Endothelial cell of umbilical vein (primary cell): Measurements from ENCODE around the gene NFKB1. TPM values are rescaled to one million over a fixed set of nuclear protein-coding genes. Genes with fewer than 3 reads are reported as not detected.

Source experiments
- BruUV-seq: library from RNA; stranded (reverse); fragments of 400-500 nt; replicated peaks from 2 replicates; lab custom pipeline; 2021; lab: Mats Ljungman, UMichigan
- CTCF ChIA-PET: fragments of 300-600, 350-600 bp; sonication (Branson Sonifier 250); formaldehyde crosslinking; loops from one replicate; lab custom pipeline; 2021; ENCODE audit warnings: antibody characterized with exemption, inconsistent platforms; lab: Charles Lee
- POLR2A ChIA-PET: fragments of 300-600, 350-600 bp; sonication (Branson Sonifier 250); formaldehyde crosslinking; loops from one replicate; lab custom pipeline; 2021; ENCODE audit warnings: antibody characterized with exemption, inconsistent platforms; lab: Charles Lee
- DNase-seq: peaks from one replicate; pipeline ENCODE4 v3.0.0-alpha.2; 2011; ENCODE audit warnings: low read depth, low spot score
- FAIRE-seq: peaks from 2 replicates; lab custom pipeline; 2011; peaks lifted over from hg19 to GRCh38; lab: Jason Lieb, UNC
- H2AFZ ChIP-seq: 2 replicates; pipeline ENCODE4 v1.6.0; 2012; ENCODE audit warnings: low read depth, low read length, control low read depth, inconsistent platforms
- H3K27ac ChIP-seq: 2 replicates; pipeline ENCODE4 v1.5.1; 2011; ENCODE audit warnings: low read depth, mild to moderate bottlenecking, control low read depth, low read length, moderate library complexity; ENCODE audit not compliant: insufficient read depth
- H3K27me3 ChIP-seq, 2 experiments: 2 replicates each; pipeline versions ENCODE4 v1.6.0 to v1.6.1; 2011; ENCODE audit warnings: low read length in 2 of 2, mixed read lengths in 1 of 2; ENCODE audit not compliant: control insufficient read depth in 2 of 2, insufficient read depth in 2 of 2
- H3K36me3 ChIP-seq, 2 experiments: 2 replicates in 1 of 2; 3 replicates in 1 of 2; pipeline ENCODE4 v1.5.1; 2011; ENCODE audit warnings: low read length in 2 of 2, mild to moderate bottlenecking in 1 of 2, moderate library complexity in 1 of 2; ENCODE audit not compliant: control insufficient read depth in 2 of 2, insufficient read depth in 2 of 2; ENCODE audit errors: extremely low read depth in 1 of 2
- H3K4me1 ChIP-seq: 3 replicates; pipeline ENCODE4 v1.5.1; 2011; ENCODE audit warnings: mild to moderate bottlenecking, low read length; ENCODE audit not compliant: control insufficient read depth, insufficient read depth; ENCODE audit errors: extremely low read depth
- H3K4me2 ChIP-seq: 2 replicates; pipeline ENCODE4 v1.6.1; 2011; ENCODE audit warnings: low read length, control low read depth, mixed read lengths; ENCODE audit not compliant: insufficient read depth
- H3K4me3 ChIP-seq, 3 experiments: fragments of 200-600 bp in 1 of 3; sonication (generic), shearing (Covaris generic) in 1 of 3; replicated peaks in 1 of 3; 2 replicates each; pipeline ENCODE4 v1.5.1; 2011 to 2016; ENCODE audit warnings: control low read depth in 3 of 3, low read length in 3 of 3, mild to moderate bottlenecking in 2 of 3, inconsistent platforms in 1 of 3, low read depth in 1 of 3, moderate library complexity in 1 of 3; ENCODE audit not compliant: insufficient read depth in 1 of 3
- H3K79me2 ChIP-seq: 2 replicates; pipeline ENCODE4 v1.6.0; 2012; ENCODE audit warnings: low read length, inconsistent platforms; ENCODE audit not compliant: control insufficient read depth, insufficient read depth
- H3K9ac ChIP-seq: replicated peaks from 2 replicates; pipeline ENCODE3; 2011; ENCODE audit warnings: low read length, control low read depth; ENCODE audit not compliant: insufficient read depth; ENCODE audit errors: extremely low read depth
- H3K9me1 ChIP-seq: replicated peaks from 3 replicates; pipeline ENCODE4 v1.6.0; 2011; ENCODE audit warnings: mild to moderate bottlenecking, low read length; ENCODE audit not compliant: control insufficient read depth, insufficient read depth; ENCODE audit errors: extremely low read depth
- H3K9me3 ChIP-seq: replicated peaks from 2 replicates; pipeline ENCODE4 v1.5.1; 2012; ENCODE audit warnings: low read length, inconsistent platforms; ENCODE audit not compliant: control insufficient read depth, insufficient read depth
- H4K20me1 ChIP-seq: replicated peaks from 2 replicates; pipeline ENCODE3; 2011; ENCODE audit warnings: mild to moderate bottlenecking, low read length; ENCODE audit not compliant: control insufficient read depth, insufficient read depth; ENCODE audit errors: extremely low read depth
- CTCF ChIP-seq, 2 donors: IDR thresholded peaks; 1 replicate in 1 of 2; 2 replicates in 1 of 2; pipeline ENCODE4 v1.5.1; 2011; ENCODE audit warnings: low read length in 2 of 2, mild to moderate bottlenecking in 2 of 2, moderate library complexity in 2 of 2, control low read depth in 1 of 2, inconsistent platforms in 1 of 2, low read depth in 1 of 2; ENCODE audit not compliant: insufficient read depth in 1 of 2; ENCODE audit errors: extremely low read depth in 1 of 2
- EZH2 ChIP-seq: IDR thresholded peaks from 2 replicates; pipeline ENCODE4 v1.6.1; 2012; ENCODE audit warnings: borderline replicate concordance, low read depth, mild to moderate bottlenecking, moderate library complexity, low read length, inconsistent platforms; ENCODE audit not compliant: severe bottlenecking
- FOS ChIP-seq: IDR thresholded peaks from 2 replicates; pipeline ENCODE4 v1.6.1; 2011; ENCODE audit warnings: mild to moderate bottlenecking, low read length, moderate library complexity, borderline replicate concordance; ENCODE audit not compliant: insufficient read depth
- GATA2 ChIP-seq: IDR thresholded peaks from 2 replicates; pipeline ENCODE4 v1.7.0; 2011; ENCODE audit warnings: low read depth, mild to moderate bottlenecking, moderate library complexity, mixed read lengths, low read length; ENCODE audit not compliant: insufficient read length, insufficient read depth
- JUN ChIP-seq: IDR thresholded peaks from 2 replicates; pipeline ENCODE4 v1.6.1; 2011; ENCODE audit warnings: borderline replicate concordance, low read depth; ENCODE audit not compliant: insufficient read length, insufficient read depth
- MYC ChIP-seq: IDR thresholded peaks from one replicate; pipeline ENCODE4 v1.6.1; 2011; ENCODE audit warnings: mild to moderate bottlenecking, low read depth, low read length
- POLR2A ChIP-seq: IDR thresholded peaks from 2 replicates; pipeline ENCODE4 v1.6.1; 2012; ENCODE audit warnings: low read depth, mild to moderate bottlenecking, control low read depth, low read length
- POLR2AphosphoS5 ChIP-seq: IDR thresholded peaks from 2 replicates; pipeline ENCODE4 v1.6.1; 2012; ENCODE audit warnings: low read depth, mild to moderate bottlenecking, control low read depth, low read length, moderate library complexity; ENCODE audit not compliant: insufficient read depth
- dilution Hi-C: fragments of 300-500 bp; cut with MboI; formaldehyde crosslinking; loops from one replicate; pipeline ENCODE4 v1.15.0; 2019; ENCODE audit warnings: low sequenced_read_pairs; ENCODE audit not compliant: extremely low pct_ligation_motif_present
- intact Hi-C: fragments of 100-400 bp; cut with micrococcal nuclease; formaldehyde crosslinking; loops from one replicate; pipeline ENCODE4 v1.10.0; 2022
- polyA plus RNA-seq, 4 experiments: library from polyadenylated mRNA; depleted of rRNA in 3 of 4; stranded (reverse) in 3 of 4; unstranded in 1 of 4; fragments of >200 nt; gene quantifications; 2 replicates each; pipeline versions ENCODE4 v1.2.1 to v1.2.3, GENCODE V29; 2011 to 2012; ENCODE audit warnings: missing spikeins in 1 of 4
- total RNA-seq: library from RNA; stranded (reverse); gene quantifications from 2 replicates; pipeline ENCODE4 v1.2.3, GENCODE V29; 2021
- TF ChIP-seq, protein P1 (sequence below): IDR thresholded peaks from 2 replicates; pipeline ENCODE4 v1.6.1; 2011; ENCODE audit not compliant: insufficient read depth, insufficient read length

NFKB1 gene
- total and polyA plus RNA-seq, 2 donors (not counting 3 experiments of a cell fraction or from before 2014, with no cell fraction given) = 21.3 to 41.4 TPM

DNA sequence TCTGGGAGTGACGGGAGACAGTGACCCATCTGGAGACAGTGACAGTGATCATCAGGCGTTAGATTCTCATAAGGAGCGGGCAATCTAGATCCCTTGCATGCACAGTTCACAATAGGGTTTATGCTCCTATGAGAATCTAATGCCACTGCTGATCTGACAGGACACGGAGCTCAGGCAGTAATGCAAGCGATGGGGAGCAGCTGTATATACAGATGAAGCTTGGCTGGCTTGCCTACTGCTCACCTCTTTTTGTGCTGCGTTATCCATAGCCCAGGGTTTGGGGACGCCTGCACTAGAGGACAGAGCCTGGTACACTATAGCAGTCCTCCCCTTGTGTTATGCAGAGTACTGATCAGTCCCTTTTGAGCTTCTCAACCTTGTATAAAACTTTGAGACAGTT is 23.5 kb downstream of the NFKB1 start:
- POLR2A ChIA-PET = no interaction called here
- dilution Hi-C loops = no loop called here
- H3K79me2 ChIP-seq = peaks cover 45% of the 10 kb centered on the region

More for the DNA sequence above, 23.5 kb downstream of the NFKB1 start:
- Histone ChIP-seq H3K4me2 (no peak overlapping the region), H2AFZ (no peak overlapping the region), H4K20me1 (peaks cover 2% of the 10 kb centered on the region), H3K9me3 (no peaks in the 10 kb centered on the region), H3K27ac (no peak overlapping the region), H3K36me3 (no peaks in the 10 kb centered on the region), H3K9me1 (no peaks in the 10 kb centered on the region), H3K9ac (no peak overlapping the region), H3K4me3 (no peak overlapping the region), H3K27me3 (no peaks in the 10 kb centered on the region), H3K4me1 (peaks cover 15% of the 10 kb centered on the region)
- intact Hi-C loops = no loop called here
- DNase-seq = no peak
- FAIRE-seq = no peak
- no TSS peak for BruUV-seq
- TF ChIP-seq POLR2AphosphoS5 = no peak
- no peak for TF ChIP-seq GATA2
- TF ChIP-seq, protein P1, sequence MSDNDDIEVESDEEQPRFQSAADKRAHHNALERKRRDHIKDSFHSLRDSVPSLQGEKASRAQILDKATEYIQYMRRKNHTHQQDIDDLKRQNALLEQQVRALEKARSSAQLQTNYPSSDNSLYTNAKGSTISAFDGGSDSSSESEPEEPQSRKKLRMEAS = no peak
- TF ChIP-seq FOS = no peak
- no peak for TF ChIP-seq EZH2
- TF ChIP-seq POLR2A = no peak
- no peak for TF ChIP-seq CTCF (IDR thresholded peaks at IDR 0.05; ENCODE audit: extremely low read depth in 1 of 2, insufficient read depth in 1 of 2, low read depth in 1 of 2, low read length in 2 of 2)
- no peak for TF ChIP-seq JUN
- TF ChIP-seq MYC = no peak
- CTCF ChIA-PET = no interaction called here
